Muscle layer of duodenum (tissue), 2 donors: ENCODE results near the gene EIF2B4.
"Not testable (repeated sequence)": the region's sequence is repeated elsewhere in the genome, so short reads cannot be mapped to it uniquely, and the experiment has no call there.

Source experiments
- H3K27ac ChIP-seq: one replicate; pipeline ENCODE4 v1.7.0; 2013; ENCODE audit warnings: mild to moderate bottlenecking, low read length
- H3K27me3 ChIP-seq: one replicate; pipeline ENCODE4 v1.7.0; 2013; ENCODE audit warnings: low read depth, mild to moderate bottlenecking, control low read depth, low read length
- H3K36me3 ChIP-seq, 2 donors: one replicate each; pipeline ENCODE4 v1.7.0; 2013; ENCODE audit warnings: low read length in 2 of 2, control low read depth in 1 of 2, mild to moderate bottlenecking in 1 of 2; ENCODE audit not compliant: insufficient read depth in 2 of 2, control insufficient read depth in 1 of 2
- H3K4me1 ChIP-seq, 2 donors: one replicate each; pipeline ENCODE4 v1.7.0; 2013; ENCODE audit warnings: low read length in 2 of 2, mild to moderate bottlenecking in 2 of 2, control low read depth in 1 of 2, moderate library complexity in 1 of 2; ENCODE audit not compliant: insufficient read depth in 2 of 2, control insufficient read depth in 1 of 2
- H3K4me3 ChIP-seq, 2 donors: one replicate each; pipeline ENCODE4 v1.7.0; 2013; ENCODE audit warnings: low read length in 2 of 2, low read depth in 1 of 2, mild to moderate bottlenecking in 1 of 2
- H3K9me3 ChIP-seq, 2 donors: one replicate each; pipeline ENCODE4 v1.7.0; 2013; ENCODE audit warnings: low read length in 2 of 2, control low read depth in 1 of 2, mild to moderate bottlenecking in 1 of 2; ENCODE audit not compliant: control insufficient read depth in 1 of 2
- donor health status: healthy.

EIF2B4 gene

DNA sequence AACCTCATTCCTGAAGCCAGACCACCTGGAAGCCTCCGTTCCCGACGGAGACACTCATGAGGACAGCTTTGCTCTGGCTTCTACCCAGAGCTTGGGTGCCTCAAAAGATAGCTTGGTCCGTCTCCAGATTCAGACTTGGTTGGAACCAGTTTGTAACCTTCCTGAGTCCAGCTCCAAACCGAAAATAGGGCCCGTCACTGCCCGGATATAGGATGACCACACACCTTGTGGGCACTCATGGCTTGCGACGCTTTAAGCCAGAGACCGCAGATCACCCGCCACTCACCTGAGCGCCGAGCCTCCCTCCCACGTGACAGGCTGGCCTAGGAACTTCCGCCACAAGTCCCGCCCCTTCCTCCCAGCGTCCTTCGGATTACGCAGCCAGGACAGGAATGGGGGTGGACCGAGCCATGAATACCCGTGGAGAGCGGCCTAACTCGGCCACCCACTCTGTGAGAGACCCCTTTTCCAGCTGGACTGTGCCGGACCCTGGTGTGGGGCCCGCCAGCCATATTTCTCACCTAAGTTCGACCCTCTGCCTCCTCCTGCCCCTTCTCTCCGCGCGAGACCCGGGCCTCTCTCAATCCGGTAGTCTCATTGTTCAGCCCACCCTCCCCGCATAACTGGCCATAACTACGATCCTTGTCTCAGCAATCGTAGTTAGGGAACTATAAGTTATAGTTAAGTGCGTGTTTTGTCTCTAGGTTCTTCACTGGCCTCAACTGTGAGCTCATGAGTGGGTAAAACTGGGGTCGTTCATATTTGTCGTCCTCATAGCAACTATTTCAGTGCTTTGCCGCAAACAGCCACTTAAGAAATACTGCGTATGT, 47.2 kb downstream of the EIF2B4 start, which contains the start of gene MPV17:
Gene MPV17, minus strand, starts transcription at position 332 of the 830 bp plus-strand sequence. CDS start 580 bp downstream, outside the sequence.
- H3K4me1 ChIP-seq, result peaks cover 5 to 14% of the 10 kb centered on the region in 2 donors
- H3K4me3 ChIP-seq, result peak within 1 kb of the TSS; percentile 78 to 84
- peaks cover 13 to 34% of the 10 kb centered on the region in 2 donors for H3K36me3 ChIP-seq
- H3K27me3 ChIP-seq, result no peaks in the 10 kb centered on the region
- no peaks in the 10 kb centered on the region for H3K9me3 ChIP-seq
- H3K27ac ChIP-seq, result peak within 1 kb of the TSS; percentile 93

GRCh38 chr2:27322301-27322765, 47.8 kb downstream of the EIF2B4 start:
- H3K27ac ChIP-seq, result peak overlapping the region; percentile 93
- peaks cover 11 to 30% of the 10 kb centered on the region in 2 donors for H3K36me3 ChIP-seq
- H3K4me3 ChIP-seq, result peak overlapping the region; percentile 78 to 84
- H3K4me1 ChIP-seq, result peaks cover 5 to 14% of the 10 kb centered on the region in 2 donors
- no peaks in the 10 kb centered on the region for H3K27me3 ChIP-seq
- no peaks in the 10 kb centered on the region for H3K9me3 ChIP-seq

- Histone ChIP-seq H3K4me3 (no peak overlapping the region), H3K36me3 (peaks cover 3 to 28% of the 10 kb centered on the region in 2 donors), H3K27ac (no peak overlapping the region), H3K27me3 (no peaks in the 10 kb centered on the region), H3K9me3 (no peaks in the 10 kb centered on the region), H3K4me1 (peaks cover 5 to 14% of the 10 kb centered on the region in 2 donors)
These were observed 49.1 kb downstream of the EIF2B4 start for GRCh38 chr2:27320958-27321543.

- H3K27me3 ChIP-seq, H3K9me3 ChIP-seq, H3K27ac ChIP-seq, H3K4me3 ChIP-seq: not testable (repeated sequence)
- Histone ChIP-seq H3K4me1 (peaks cover 5 to 14% of the 10 kb centered on the region in 2 donors), H3K36me3 (peaks cover 5 to 29% of the 10 kb centered on the region in 2 donors)
These were observed 50.3 kb downstream of the EIF2B4 start for GRCh38 chr2:27319839-27320238.

DNA sequence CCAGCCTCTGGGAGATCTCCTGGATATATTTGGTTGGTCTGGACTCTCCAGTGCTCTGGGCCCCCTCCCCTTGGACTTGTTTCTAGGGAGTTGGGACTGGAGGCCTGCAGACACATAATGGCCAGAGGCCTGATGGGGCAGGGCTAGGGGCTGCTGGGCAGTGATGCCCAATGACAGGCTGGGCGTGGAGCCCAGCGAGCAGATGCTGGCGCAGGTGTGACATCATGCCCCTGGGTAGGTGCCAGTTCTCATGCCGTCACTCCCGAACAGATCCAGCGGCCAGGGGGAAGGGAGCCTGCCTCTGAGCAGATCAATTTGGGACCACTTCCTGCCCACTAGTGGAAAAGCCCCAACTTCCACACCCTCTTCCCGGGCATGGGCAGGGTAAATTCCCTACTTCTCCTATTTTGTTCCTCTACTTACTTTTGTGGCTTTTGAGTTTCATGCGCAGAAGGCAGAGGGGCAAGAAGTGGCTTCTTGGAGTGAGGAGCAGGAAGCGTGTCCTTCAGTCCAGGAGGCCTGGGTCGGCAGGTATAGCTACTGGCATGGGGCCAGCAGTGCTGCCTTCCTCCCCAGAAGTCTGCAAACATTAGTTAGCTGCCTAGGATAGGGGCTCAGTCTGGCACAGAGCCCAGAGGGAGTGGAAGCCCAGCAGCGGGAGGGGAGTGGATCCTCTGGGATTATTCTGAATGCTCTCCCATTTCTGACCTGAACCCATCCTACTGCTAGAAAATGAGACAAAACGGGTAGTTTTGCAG, 53.3 kb downstream of the EIF2B4 start:
- Histone ChIP-seq H3K36me3 (peaks cover 6 to 19% of the 10 kb centered on the region in 2 donors), H3K4me1 (peaks cover under 1% of the 10 kb centered on the region in 2 donors), H3K27ac (no peak overlapping the region), H3K9me3 (no peaks in the 10 kb centered on the region), H3K4me3 (no peak overlapping the region), H3K27me3 (no peaks in the 10 kb centered on the region)

GRCh38 chr2:27315122-27315521, 55.0 kb downstream of the EIF2B4 start:
- peaks cover 11 to 23% of the 10 kb centered on the region in 2 donors for H3K36me3 ChIP-seq
- no peak overlapping the region for H3K27ac ChIP-seq
- H3K9me3 ChIP-seq, result no peaks in the 10 kb centered on the region
- H3K27me3 ChIP-seq, result no peaks in the 10 kb centered on the region
- H3K4me3 ChIP-seq, result no peak overlapping the region
- H3K4me1 ChIP-seq, result no peaks in the 10 kb centered on the region

- Histone ChIP-seq H3K36me3 (peaks cover 11 to 24% of the 10 kb centered on the region in 2 donors), H3K27me3 (no peaks in the 10 kb centered on the region), H3K4me1 (no peaks in the 10 kb centered on the region), H3K27ac (no peak overlapping the region), H3K4me3 (no peak overlapping the region), H3K9me3 (no peaks in the 10 kb centered on the region)
These were observed 55.4 kb downstream of the EIF2B4 start for GRCh38 chr2:27314709-27315108.
